B cell (primary cell): ENCODE results near the gene ADAM12. TPM values are rescaled to one million over a fixed set of nuclear protein-coding genes. Genes with fewer than 3 reads are reported as not detected.

ENCODE experiments used
- ATAC-seq: fragments of 200-7000 bp; cut with Tn5 transposase; one replicate; pipeline ENCODE4 v1.10.0; 2021; ENCODE audit warnings: low read depth, mild to moderate bottlenecking, moderate number of reproducible peaks, moderate library complexity
- CTCF ChIA-PET: fragments of 350-600 bp; sonication (Branson Sonifier 250); formaldehyde crosslinking; loops from one replicate; lab custom pipeline; 2021; ENCODE audit warnings: antibody characterized with exemption, inconsistent platforms; lab: Charles Lee
- POLR2A ChIA-PET: fragments of 350-600 bp; sonication (Branson Sonifier 250); formaldehyde crosslinking; loops from one replicate; lab custom pipeline; 2021; ENCODE audit warnings: antibody characterized with exemption; lab: Charles Lee
- DNase-seq: peaks from one replicate; pipeline ENCODE4 v3.0.0; 2013
- H2AFZ ChIP-seq: 2 replicates; pipeline ENCODE4 v1.6.1; 2012; ENCODE audit warnings: mild to moderate bottlenecking, low read depth, low read length; ENCODE audit not compliant: insufficient read depth, poor library complexity, severe bottlenecking
- H3K27ac ChIP-seq, 2 donors: 1 replicate in 1 of 2; 2 replicates in 1 of 2; pipeline ENCODE4 v1.5.1; 2012 to 2013; ENCODE audit warnings: low read length in 2 of 2, mild to moderate bottlenecking in 2 of 2, moderate library complexity in 1 of 2
- H3K27me3 ChIP-seq, 4 experiments: fragments of 200-600 bp in 1 of 4; sonication (generic) in 1 of 4; replicated peaks in 1 of 4; 1 replicate in 2 of 4; 2 replicates in 2 of 4; pipeline versions ENCODE4 v1.6.1 to v1.7.0; 2013 to 2016; ENCODE audit warnings: low read length in 3 of 4, mild to moderate bottlenecking in 2 of 4, mixed read lengths in 1 of 4, moderate library complexity in 1 of 4; ENCODE audit not compliant: insufficient read depth in 4 of 4, control insufficient read depth in 3 of 4; ENCODE audit errors: control extremely low read depth in 1 of 4
- H3K36me3 ChIP-seq, 2 experiments: replicated peaks in 1 of 2; 1 replicate in 1 of 2; 2 replicates in 1 of 2; pipeline versions ENCODE4 v1.6.1 to v1.7.1; 2013; ENCODE audit warnings: low read length in 1 of 2; ENCODE audit not compliant: insufficient read depth in 2 of 2, control insufficient read depth in 1 of 2; ENCODE audit errors: control extremely low read depth in 1 of 2, extremely low read depth in 1 of 2
- H3K4me1 ChIP-seq, 2 donors: fragments of 200-600 bp in 1 of 2; sonication (generic) in 1 of 2; 1 replicate in 1 of 2; 2 replicates in 1 of 2; pipeline versions ENCODE4 v1.5.1 to v1.6.1; 2013 to 2017; ENCODE audit warnings: low read length in 2 of 2; ENCODE audit not compliant: control insufficient read depth in 2 of 2, insufficient read depth in 2 of 2
- H3K4me2 ChIP-seq: replicated peaks from 2 replicates; pipeline ENCODE3; 2012; ENCODE audit warnings: mild to moderate bottlenecking, low read depth, low read length; ENCODE audit not compliant: poor library complexity, severe bottlenecking
- H3K4me3 ChIP-seq, 5 experiments: fragments of 200-600 bp in 1 of 5; sonication (generic) in 1 of 5; 1 replicate in 3 of 5; 2 replicates in 2 of 5; pipeline versions ENCODE4 v1.5.1 to v1.7.0; 2011 to 2016; ENCODE audit warnings: low read length in 4 of 5, mild to moderate bottlenecking in 4 of 5, low read depth in 2 of 5, control low read depth in 1 of 5, moderate library complexity in 1 of 5; ENCODE audit not compliant: insufficient read depth in 1 of 5; ENCODE audit errors: control extremely low read depth in 1 of 5, extremely low read depth in 1 of 5
- H3K79me2 ChIP-seq: fragments of 200-600 bp; sonication (generic); one replicate; pipeline ENCODE4 v1.6.0; 2016; ENCODE audit warnings: low read length; ENCODE audit not compliant: control insufficient read depth, insufficient read depth
- H3K9ac ChIP-seq: fragments of 200-600 bp; sonication (generic); 2 replicates; pipeline ENCODE4 v1.6.1; 2017; ENCODE audit warnings: mild to moderate bottlenecking, low read length, moderate library complexity
- H3K9me3 ChIP-seq, 3 donors: one replicate each; pipeline versions ENCODE4 v1.6.1 to v1.7.1; 2013; ENCODE audit warnings: low read length in 2 of 3; ENCODE audit not compliant: control insufficient read depth in 2 of 3, insufficient read depth in 1 of 3; ENCODE audit errors: control extremely low read depth in 1 of 3
- H4K20me1 ChIP-seq: 2 replicates; pipeline ENCODE4 v1.6.0; 2012; ENCODE audit warnings: mild to moderate bottlenecking, low read length; ENCODE audit not compliant: insufficient read depth, control insufficient read depth, poor library complexity, severe bottlenecking
- H3K27ac Mint-ChIP-seq: one replicate; pipeline ENCODE4 v1.8.0; 2021; ENCODE audit warnings: mixed read lengths
- H3K27me3 Mint-ChIP-seq: one replicate; pipeline ENCODE4 v1.8.0; 2021; ENCODE audit warnings: mixed read lengths
- H3K4me1 Mint-ChIP-seq: one replicate; pipeline ENCODE4 v1.8.0; 2021; ENCODE audit warnings: mixed read lengths
- H3K4me3 Mint-ChIP-seq: one replicate; pipeline ENCODE4 v1.8.0; 2021; ENCODE audit warnings: mixed read lengths
- H3K9me3 Mint-ChIP-seq: one replicate; pipeline ENCODE4 v1.8.0; 2022; ENCODE audit warnings: mixed read lengths; ENCODE audit not compliant: insufficient read depth
- CTCF ChIP-seq: fragments of 200-600 bp; IDR thresholded peaks from one replicate; pipeline ENCODE4 v1.8.0; 2022; ENCODE audit warnings: antibody characterized with exemption, mild to moderate bottlenecking
- EZH2 ChIP-seq: IDR thresholded peaks from 2 replicates; pipeline ENCODE4 v1.6.1; 2012; ENCODE audit warnings: borderline replicate concordance, low read depth, mild to moderate bottlenecking, moderate library complexity, low read length; ENCODE audit not compliant: insufficient read depth, poor library complexity, severe bottlenecking
- WGBS: methylation state at CpG from one replicate; pipeline ENCODE4 v1.1.5; 2013; ENCODE audit warnings: missing lambda C conversion rate; ENCODE audit not compliant: insufficient coverage; 5-methylcytosine and 5-hydroxymethylcytosine counted together
- intact Hi-C: fragments of 100-400 bp; cut with micrococcal nuclease; formaldehyde crosslinking; loops from one replicate; pipeline ENCODE4 v1.10.0; 2022
- polyA plus RNA-seq: library from polyadenylated mRNA; depleted of rRNA; stranded (reverse); fragments of >200 nt; gene quantifications from 2 replicates; pipeline ENCODE4 v1.2.3, GENCODE V29; 2012
- total RNA-seq, 2 donors: library from RNA; stranded (reverse); fragments of 120-200 nt in 1 of 2; gene quantifications; 1 replicate in 1 of 2; 2 replicates in 1 of 2; pipeline versions ENCODE4 v1.2.3 to v1.2.4, GENCODE V29; 2013 to 2022

Gene ADAM12
- total and polyA plus RNA-seq, 2 donors (not counting 1 experiment from before 2014, with no cell fraction given) = 0.01 to 0.22 TPM

- Mint-ChIP-seq H3K27ac (no peak overlapping the region), H3K9me3 (no peaks in the 10 kb centered on the region), H3K4me1 (no peaks in the 10 kb centered on the region), H3K27me3 (peaks cover 8% of the 10 kb centered on the region), H3K4me3 (no peak overlapping the region)
- Histone ChIP-seq H2AFZ (no peak overlapping the region), H3K9ac (no peak overlapping the region), H3K4me2 (no peak overlapping the region), H3K27me3 (peaks cover 0 to 3% (median 0%) of the 10 kb centered on the region in 4 experiments), H3K9me3 (peaks cover 0 to 5% (median 0%) of the 10 kb centered on the region in 3 donors), H3K4me3 (no peak overlapping the region), H3K36me3 (no peaks in the 10 kb centered on the region), H3K79me2 (no peaks in the 10 kb centered on the region), H4K20me1 (no peaks in the 10 kb centered on the region), H3K27ac (no peak overlapping the region), H3K4me1 (no peaks in the 10 kb centered on the region)
- POLR2A ChIA-PET = no interaction called here
- CTCF ChIA-PET = no interaction called here
- intact Hi-C loops = no loop called here
- 70% methylated on average over 7 of the region's 10 CpGs for WGBS
- TF ChIP-seq CTCF (no peak), EZH2 (no peak)
- no peak for DNase-seq
- no peak for ATAC-seq
These were observed 37.9 kb downstream of the ADAM12 start for GRCh38 chr10:126350216-126350992.

- Histone ChIP-seq H2AFZ (no peak overlapping the region), H3K4me1 (no peaks in the 10 kb centered on the region), H3K4me2 (no peak overlapping the region), H4K20me1 (no peaks in the 10 kb centered on the region), H3K27ac (no peak overlapping the region), H3K79me2 (no peaks in the 10 kb centered on the region), H3K4me3 (no peak overlapping the region), H3K27me3 (peaks cover 0 to 3% (median 0%) of the 10 kb centered on the region in 4 experiments), H3K36me3 (no peaks in the 10 kb centered on the region), H3K9ac (no peak overlapping the region), H3K9me3 (peaks cover 0 to 5% (median 0%) of the 10 kb centered on the region in 3 donors)
- 72% methylated on average over 4 of the region's 5 CpGs for WGBS
- no peak overlapping the region for H3K27ac Mint-ChIP-seq
- TF ChIP-seq CTCF (no peak), EZH2 (no peak)
- no peak for ATAC-seq
- CTCF ChIA-PET = no interaction called here
- DNase-seq = no peak
- intact Hi-C loops = no loop called here
- H3K4me3 Mint-ChIP-seq = no peak overlapping the region
- POLR2A ChIA-PET = no interaction called here
- no peaks in the 10 kb centered on the region for H3K4me1 Mint-ChIP-seq
- no peaks in the 10 kb centered on the region for H3K9me3 Mint-ChIP-seq
- H3K27me3 Mint-ChIP-seq = peaks cover 8% of the 10 kb centered on the region
These were observed 38.6 kb downstream of the ADAM12 start for GRCh38 chr10:126349676-126350075.
